ENCODE data around the gene CACHD1. TPM values are rescaled to one million over a fixed set of nuclear protein-coding genes. Genes with fewer than 3 reads are reported as not detected.
"Not testable (repeated sequence)": the region's sequence is repeated elsewhere in the genome, so short reads cannot be mapped to it uniquely, and the experiment has no call there.

Gene CACHD1
- total and polyA plus RNA-seq, 11 donors: 0.89 to 10.0 (median 2.4) TPM

- Histone ChIP-seq H3K27ac (no peak overlapping the region), H3K4me3 (no peak overlapping the region), H3K36me3 (no peaks in the 10 kb centered on the region), H3K27me3 (no peaks in the 10 kb centered on the region), H3K4me1 (no peaks in the 10 kb centered on the region), H3K9me3 (no peaks in the 10 kb centered on the region)
- TF ChIP-seq CTCF (IDR thresholded peaks at IDR 0.05): no peak
- TF ChIP-seq POLR2A (IDR thresholded peaks at IDR 0.05): no peak
- intact Hi-C loops (cut with DNase I): no loop called here
- ATAC-seq (no peak), DNase-seq (no peak)
- WGBS, 4 donors: 73 to 87% (median 78%) methylated on average over 2 to 3 of the region's 3 CpGs
These were observed 263.8 kb downstream of the CACHD1 start for GRCh38 chr1:64733581-64734286.

GRCh38 chr1:64734287-64734652 lies 264.3 kb downstream of the CACHD1 start:
- Histone ChIP-seq H3K27me3 (no peaks in the 10 kb centered on the region), H3K36me3 (no peaks in the 10 kb centered on the region), H3K9me3 (no peaks in the 10 kb centered on the region), H3K4me3 (no peak overlapping the region), H3K27ac (no peak overlapping the region), H3K4me1 (no peaks in the 10 kb centered on the region)
- intact Hi-C loops (cut with DNase I): no loop called here
- WGBS, 4 donors: 64 to 72% (median 69%) methylated on average over 3 of the region's 3 CpGs
- no peak for ATAC-seq
- no peak for DNase-seq
- TF ChIP-seq CTCF (IDR thresholded peaks at IDR 0.05) (no peak), POLR2A (IDR thresholded peaks at IDR 0.05) (no peak)

- DNase-seq, H3K36me3 ChIP-seq, H3K4me3 ChIP-seq, H3K27ac ChIP-seq, H3K4me1 ChIP-seq, H3K27me3 ChIP-seq, H3K9me3 ChIP-seq, ATAC-seq: not testable (repeated sequence)
- WGBS, 4 donors: 94 to 100% (median 99%) methylated on average over 1 of the region's 1 CpG
- intact Hi-C loops (cut with DNase I): loop anchor here in 5 of 10 donors (5.0 to 10.0 kb wide), 3 partner anchors 53 to 82 kb away; no protein-coding TSS in a partner anchor
These were observed 270.8 kb downstream of the CACHD1 start for GRCh38 chr1:64740687-64741086.

Small RNA genes within 50 kb of the gene (microRNA-seq; reads per million reads assigned to microRNA genes)
- gene MIR4794: 0 reads per million in 4 donors
